HAP-1 (cell line): ENCODE measurements around the gene TRAM2.

Source experiments
- DNase-seq, 2 experiments: peaks; one replicate each; pipeline ENCODE4 v3.0.0-alpha.2; 2016 to 2020; ENCODE audit warnings: low spot score in 2 of 2
- H3K27me3 ChIP-seq: fragments of 250-450 bp; sonication (Bioruptor Pico); 2 replicates; pipeline ENCODE4 v1.5.1; 2020; ENCODE audit warnings: low read depth, mild to moderate bottlenecking, moderate library complexity
- H3K36me3 ChIP-seq: fragments of 250-450 bp; sonication (Bioruptor Pico); replicated peaks from 2 replicates; pipeline ENCODE4 v1.5.1; 2020; ENCODE audit warnings: mild to moderate bottlenecking
- H3K4me1 ChIP-seq: fragments of 250-450 bp; sonication (Bioruptor Pico); 2 replicates; pipeline ENCODE4 v1.5.1; 2020; ENCODE audit warnings: mild to moderate bottlenecking
- H3K4me3 ChIP-seq: fragments of 250-450 bp; sonication (Bioruptor Pico); 2 replicates; pipeline ENCODE4 v1.5.1; 2020; ENCODE audit warnings: mild to moderate bottlenecking, moderate library complexity
- H3K9me3 ChIP-seq: fragments of 250-450 bp; sonication (Bioruptor Pico); 2 replicates; pipeline ENCODE4 v1.5.1; 2020; ENCODE audit warnings: mild to moderate bottlenecking, moderate library complexity
- in situ Hi-C: fragments of 300-500 bp; cut with MboI; formaldehyde crosslinking; loops from 3 replicates; pipeline ENCODE4 v1.14.3; 2020; ENCODE audit warnings: low sequenced_read_pairs, inconsistent platforms, mixed read lengths

The TRAM2 gene

DNA sequence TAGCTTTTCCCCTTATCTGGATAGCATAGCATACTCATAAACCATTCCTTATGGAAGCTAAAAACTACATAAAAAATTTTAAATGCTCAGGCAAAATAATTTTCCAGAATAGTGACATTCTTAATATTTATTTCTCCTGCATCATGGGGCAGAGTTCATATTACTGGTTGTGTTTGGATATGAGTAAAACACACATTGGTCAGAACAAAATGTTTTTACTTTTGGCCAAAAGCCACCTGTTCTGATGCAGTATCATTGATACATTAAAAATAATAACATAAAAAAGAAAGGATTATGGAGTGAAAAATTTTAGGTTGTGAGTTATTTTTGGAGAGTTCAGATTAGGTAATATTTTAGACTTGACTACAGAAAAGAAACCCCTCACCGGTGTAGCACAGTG is 33.6 kb downstream of the TRAM2 start:
- Histone ChIP-seq H3K4me3 (no peak overlapping the region), H3K36me3 (no peaks in the 10 kb centered on the region), H3K9me3 (no peaks in the 10 kb centered on the region), H3K27me3 (no peaks in the 10 kb centered on the region), H3K4me1 (no peaks in the 10 kb centered on the region)
- in situ Hi-C loops: no loop called here
- no peak for DNase-seq

DNA sequence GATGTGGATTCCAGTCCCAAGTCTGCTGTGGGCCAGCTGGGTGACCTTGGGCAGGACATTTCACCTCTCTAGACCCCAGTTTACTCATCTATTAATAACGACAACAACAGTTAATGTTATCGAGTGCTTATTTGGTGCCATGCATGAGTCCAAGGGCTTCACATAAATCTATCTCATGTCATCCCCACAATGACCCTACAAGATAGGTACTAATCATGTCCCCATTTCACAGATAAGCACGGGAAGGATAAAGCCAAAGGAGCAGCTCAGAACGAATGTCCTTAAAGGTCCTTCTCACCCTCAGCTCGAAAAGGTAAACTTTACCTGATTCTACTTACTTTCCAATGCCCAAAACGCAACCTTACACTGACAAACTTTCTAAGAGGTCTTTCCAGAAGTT is 35.7 kb downstream of the TRAM2 start:
- Histone ChIP-seq H3K36me3 (no peaks in the 10 kb centered on the region), H3K4me3 (no peak overlapping the region), H3K9me3 (no peaks in the 10 kb centered on the region), H3K4me1 (no peaks in the 10 kb centered on the region), H3K27me3 (no peaks in the 10 kb centered on the region)
- in situ Hi-C loops: no loop called here
- no peak for DNase-seq

DNA sequence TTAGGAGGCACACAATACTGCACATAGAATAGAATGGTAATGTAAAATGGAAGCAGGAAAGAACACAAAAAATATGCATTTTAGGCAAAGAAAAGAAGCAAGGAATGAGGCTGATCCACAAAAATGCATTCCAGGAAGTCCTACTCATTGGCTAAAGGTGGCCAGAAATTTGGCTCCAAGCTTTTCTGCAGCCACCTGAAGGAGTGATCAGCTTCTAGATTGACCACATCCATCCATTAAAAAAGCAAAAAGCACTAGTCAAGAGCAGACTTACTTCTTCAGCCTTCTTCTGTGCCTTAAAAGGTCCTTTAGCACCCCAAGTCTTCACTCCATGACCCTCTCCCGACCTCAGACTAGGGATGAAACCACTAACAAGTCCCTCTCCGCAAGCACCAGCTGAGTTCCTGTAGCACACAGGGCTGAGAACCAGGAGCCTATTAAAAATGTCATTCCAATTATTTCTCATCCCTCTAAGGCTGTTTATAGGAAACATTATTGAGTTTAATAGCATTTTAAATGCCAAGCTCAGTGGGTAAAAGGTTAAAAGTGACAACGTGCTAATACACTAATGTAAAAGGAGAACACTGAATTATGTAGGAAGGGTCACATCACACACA is 36.5 kb downstream of the TRAM2 start:
- in situ Hi-C loops: no loop called here
- no peaks in the 10 kb centered on the region for H3K9me3 ChIP-seq
- H3K27me3 ChIP-seq: no peaks in the 10 kb centered on the region
- H3K36me3 ChIP-seq: no peaks in the 10 kb centered on the region
- H3K4me1 ChIP-seq: no peaks in the 10 kb centered on the region
- no peak overlapping the region for H3K4me3 ChIP-seq
- DNase-seq: no peak

DNA sequence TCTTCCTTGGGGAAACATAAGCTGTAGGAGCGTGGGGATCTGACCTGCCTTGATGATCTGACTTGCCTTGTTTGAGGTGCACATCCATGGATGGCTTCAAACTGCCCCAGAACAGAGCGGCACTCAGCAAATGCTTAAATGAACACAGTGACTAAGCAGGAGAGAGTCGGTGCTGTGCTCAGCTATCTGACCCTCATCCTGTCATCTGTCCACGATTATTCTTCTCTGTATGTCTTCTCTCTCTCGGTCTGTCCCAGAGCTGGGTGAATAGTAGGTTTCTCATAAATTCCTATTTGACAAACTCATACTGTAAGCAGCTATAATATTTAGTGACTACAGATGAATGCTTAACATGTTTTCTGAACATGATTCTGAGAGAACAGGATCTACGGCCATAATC is 37.3 kb downstream of the TRAM2 start:
- no peaks in the 10 kb centered on the region for H3K36me3 ChIP-seq
- in situ Hi-C loops: no loop called here
- DNase-seq: no peak
- no peak overlapping the region for H3K4me3 ChIP-seq
- no peaks in the 10 kb centered on the region for H3K27me3 ChIP-seq
- no peaks in the 10 kb centered on the region for H3K9me3 ChIP-seq
- no peaks in the 10 kb centered on the region for H3K4me1 ChIP-seq

DNA sequence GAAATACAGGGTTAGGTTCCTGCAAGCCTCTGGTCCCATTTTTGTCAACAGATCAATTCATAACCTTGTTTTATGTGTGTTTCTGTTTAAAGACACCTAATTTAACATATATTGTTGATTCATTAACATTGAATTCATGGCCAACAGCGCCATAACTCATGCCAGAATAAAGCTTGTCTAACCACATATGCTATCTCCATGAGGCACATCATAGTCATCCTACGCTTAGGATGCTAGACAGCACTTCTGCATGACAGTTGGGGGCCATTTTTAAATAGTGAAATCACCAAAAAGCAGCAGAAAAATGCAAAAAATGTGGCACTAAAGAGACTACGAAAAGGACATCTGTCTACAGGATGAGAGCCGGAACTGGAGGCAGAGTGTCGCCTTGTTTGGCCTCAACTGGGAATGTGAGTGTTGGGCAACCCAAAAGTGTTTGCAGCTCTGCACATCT is 37.9 kb downstream of the TRAM2 start:
- in situ Hi-C loops: no loop called here
- DNase-seq: no peak
- H3K36me3 ChIP-seq: no peaks in the 10 kb centered on the region
- H3K4me1 ChIP-seq: no peaks in the 10 kb centered on the region
- no peak overlapping the region for H3K4me3 ChIP-seq
- no peaks in the 10 kb centered on the region for H3K9me3 ChIP-seq
- no peaks in the 10 kb centered on the region for H3K27me3 ChIP-seq

DNA sequence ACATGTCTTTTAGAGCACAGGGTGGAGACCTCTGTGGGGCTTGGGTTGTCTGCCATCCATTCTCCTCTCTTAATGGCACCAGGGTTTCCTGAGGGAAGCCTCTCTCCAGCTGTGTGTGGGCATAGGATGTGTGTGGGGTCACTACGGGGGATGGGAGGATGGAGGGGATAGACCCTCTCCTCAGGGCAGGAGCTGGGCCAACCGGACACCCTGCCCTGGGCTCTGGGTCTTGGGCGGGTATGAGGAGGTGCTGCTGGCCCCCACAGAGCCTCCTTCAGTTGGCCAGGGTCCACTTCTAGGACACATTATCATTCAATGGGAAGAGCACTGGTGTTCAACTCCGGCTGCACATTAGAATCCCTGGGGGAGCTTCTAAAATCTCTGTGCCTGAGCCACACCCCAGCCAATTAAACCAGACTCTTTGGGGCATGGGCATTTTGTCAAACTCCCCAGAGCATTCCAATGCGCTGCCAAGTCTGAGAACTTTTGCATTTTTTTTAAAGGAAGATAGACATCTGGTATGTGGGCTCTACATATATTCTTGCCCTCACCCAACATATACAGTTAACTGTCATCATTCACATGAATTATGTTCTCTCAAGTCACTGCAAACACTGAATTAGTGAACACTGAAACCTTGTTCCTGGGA is 38.5 kb downstream of the TRAM2 start:
- no peak for DNase-seq
- H3K27me3 ChIP-seq: no peaks in the 10 kb centered on the region
- no peaks in the 10 kb centered on the region for H3K9me3 ChIP-seq
- no peaks in the 10 kb centered on the region for H3K4me1 ChIP-seq
- in situ Hi-C loops: no loop called here
- H3K4me3 ChIP-seq: no peak overlapping the region
- H3K36me3 ChIP-seq: no peaks in the 10 kb centered on the region

DNA sequence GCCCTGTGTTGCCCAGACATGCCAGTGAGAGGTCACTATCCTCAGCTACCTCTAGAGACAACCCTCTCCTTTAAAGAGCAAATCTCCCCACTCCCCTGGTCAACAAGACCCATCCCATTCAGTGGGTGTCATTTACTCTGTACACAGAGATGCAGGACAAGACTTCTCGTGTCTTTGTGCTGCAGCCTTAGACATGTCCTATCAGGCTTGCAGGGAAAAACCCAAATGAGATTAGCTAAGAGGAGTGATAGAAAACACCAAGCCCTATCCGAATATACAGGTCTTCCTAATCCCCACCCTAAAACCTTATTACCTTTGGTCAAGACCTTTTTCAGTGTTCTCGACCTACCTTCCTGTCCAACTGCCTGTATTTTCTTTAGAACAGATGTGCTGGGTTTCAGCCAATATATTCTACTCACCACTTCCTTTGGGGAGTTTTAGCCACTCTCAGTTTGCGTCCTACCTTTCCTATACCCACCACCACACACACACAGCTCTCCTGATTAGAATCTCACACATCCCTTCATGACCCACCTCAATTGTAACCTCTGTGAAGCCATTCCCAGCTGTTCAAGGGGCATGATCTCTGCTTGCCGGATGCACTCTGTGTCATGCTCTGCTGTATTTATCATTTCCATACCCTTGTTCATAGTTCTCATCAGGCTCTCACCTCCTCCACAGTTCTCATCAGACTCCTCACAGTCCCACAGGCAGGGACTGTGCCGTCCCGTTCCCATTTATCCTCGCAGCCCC is 39.7 kb downstream of the TRAM2 start:
- no peaks in the 10 kb centered on the region for H3K9me3 ChIP-seq
- H3K27me3 ChIP-seq: no peaks in the 10 kb centered on the region
- H3K4me1 ChIP-seq: no peaks in the 10 kb centered on the region
- no peak overlapping the region for H3K4me3 ChIP-seq
- DNase-seq: no peak
- in situ Hi-C loops: no loop called here
- H3K36me3 ChIP-seq: no peaks in the 10 kb centered on the region

DNA sequence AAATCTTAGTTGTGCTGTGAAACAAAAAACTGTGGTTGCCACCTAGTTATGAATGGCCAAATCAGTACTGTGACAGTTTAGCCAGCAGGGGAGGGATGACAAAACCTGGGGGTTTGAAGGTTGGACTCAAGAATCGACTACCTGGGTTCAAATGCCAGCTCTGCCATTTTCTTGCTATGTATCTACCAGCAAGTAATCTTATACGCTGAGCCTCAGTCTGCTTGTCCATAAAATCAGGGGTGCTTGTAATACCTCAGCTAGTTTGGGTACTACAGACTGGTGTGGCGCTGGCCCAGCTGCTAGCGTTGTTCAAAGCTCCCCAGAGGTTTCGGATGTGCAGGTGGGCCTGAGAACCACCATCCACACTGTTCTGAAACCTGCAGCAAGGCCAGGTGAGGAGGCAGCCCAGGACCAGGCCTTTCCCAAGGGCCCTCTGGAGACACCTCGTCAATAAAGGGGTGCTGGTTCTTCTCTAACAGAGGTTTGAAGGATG is 40.4 kb downstream of the TRAM2 start:
- Histone ChIP-seq H3K9me3 (no peaks in the 10 kb centered on the region), H3K4me1 (no peaks in the 10 kb centered on the region), H3K36me3 (no peaks in the 10 kb centered on the region), H3K4me3 (no peak overlapping the region), H3K27me3 (no peaks in the 10 kb centered on the region)
- in situ Hi-C loops: no loop called here
- DNase-seq: no peak

DNA sequence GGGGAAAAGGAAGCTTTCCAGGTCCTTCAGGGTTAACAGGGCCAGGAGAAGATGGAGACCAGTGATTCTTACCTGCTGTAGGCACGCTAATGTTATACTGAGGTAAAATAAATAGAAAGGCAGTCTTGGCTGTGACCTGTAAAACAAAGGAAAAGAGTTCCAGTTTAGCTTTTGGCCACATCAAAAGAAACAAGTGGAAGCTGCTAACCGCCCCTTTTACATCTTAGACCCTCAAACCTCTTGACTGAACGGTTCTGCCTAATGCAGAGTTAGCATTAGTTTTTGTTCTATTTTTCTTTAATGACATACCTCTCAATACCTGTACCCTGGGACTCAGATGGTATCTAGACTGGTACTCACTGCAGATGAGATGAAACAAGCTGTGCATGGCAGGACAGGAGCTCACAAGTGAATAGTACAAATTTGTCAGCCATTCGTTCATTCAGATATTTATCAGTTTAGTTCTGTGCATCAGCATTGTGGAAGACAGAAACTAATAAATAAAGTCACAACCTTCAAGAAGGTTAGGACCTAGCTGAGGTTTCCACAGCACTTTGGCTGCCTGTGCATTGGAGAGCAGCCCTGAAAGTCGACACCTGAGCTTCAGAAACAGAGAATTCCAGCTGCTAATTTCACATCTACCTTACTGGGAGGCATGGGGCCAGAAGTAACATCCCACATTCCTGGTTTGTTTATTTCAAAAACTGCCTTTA is 41.0 kb downstream of the TRAM2 start:
- Histone ChIP-seq H3K4me3 (no peak overlapping the region), H3K27me3 (no peaks in the 10 kb centered on the region), H3K36me3 (no peaks in the 10 kb centered on the region), H3K4me1 (no peaks in the 10 kb centered on the region), H3K9me3 (no peaks in the 10 kb centered on the region)
- in situ Hi-C loops: no loop called here
- no peak for DNase-seq

DNA sequence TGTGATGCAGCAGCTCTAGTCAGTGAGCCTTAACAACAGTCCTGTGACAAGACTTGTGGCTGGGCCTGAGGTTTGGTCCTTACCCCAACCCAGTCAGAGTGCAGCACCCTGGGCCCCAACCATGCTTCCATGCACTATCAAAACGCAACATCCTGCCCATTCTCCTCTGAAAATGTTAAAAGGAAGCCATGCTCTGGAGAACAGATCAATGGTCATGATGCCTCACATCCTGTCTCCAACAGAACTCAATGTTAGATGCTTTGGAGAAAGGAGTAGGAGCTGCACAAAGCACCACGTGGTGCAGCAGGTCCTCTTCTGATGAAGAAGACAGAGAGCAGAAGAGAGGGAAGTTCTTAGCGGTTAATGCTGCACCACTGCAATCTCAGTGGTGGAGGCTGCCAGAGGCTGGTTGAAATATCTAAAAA is 41.9 kb downstream of the TRAM2 start:
- Histone ChIP-seq H3K36me3 (no peaks in the 10 kb centered on the region), H3K27me3 (no peaks in the 10 kb centered on the region), H3K4me3 (no peak overlapping the region), H3K9me3 (no peaks in the 10 kb centered on the region), H3K4me1 (no peaks in the 10 kb centered on the region)
- DNase-seq: no peak
- in situ Hi-C loops: no loop called here

DNA sequence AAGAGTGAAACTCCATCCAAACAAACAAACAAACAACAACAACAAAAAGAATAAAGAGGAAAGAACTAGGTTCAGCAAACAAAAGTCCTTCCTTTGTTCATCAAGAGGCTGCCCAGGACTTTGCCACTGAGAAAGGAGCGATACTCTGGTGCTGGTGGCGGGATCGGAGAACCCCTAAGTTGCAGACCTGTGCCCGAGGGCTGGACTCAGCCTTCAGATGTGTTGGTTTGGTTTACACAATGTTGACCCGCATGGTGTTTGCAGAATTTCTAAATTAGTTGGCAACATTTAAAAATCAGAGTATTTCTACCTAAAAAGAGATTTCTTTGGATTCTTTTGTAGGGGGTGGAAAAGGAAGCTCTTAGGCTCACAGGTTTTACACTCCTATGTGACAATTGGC is 42.5 kb downstream of the TRAM2 start:
- Histone ChIP-seq H3K4me3 (no peak overlapping the region), H3K4me1 (no peaks in the 10 kb centered on the region), H3K27me3 (no peaks in the 10 kb centered on the region), H3K9me3 (no peaks in the 10 kb centered on the region), H3K36me3 (no peaks in the 10 kb centered on the region)
- no peak for DNase-seq
- in situ Hi-C loops: no loop called here

DNA sequence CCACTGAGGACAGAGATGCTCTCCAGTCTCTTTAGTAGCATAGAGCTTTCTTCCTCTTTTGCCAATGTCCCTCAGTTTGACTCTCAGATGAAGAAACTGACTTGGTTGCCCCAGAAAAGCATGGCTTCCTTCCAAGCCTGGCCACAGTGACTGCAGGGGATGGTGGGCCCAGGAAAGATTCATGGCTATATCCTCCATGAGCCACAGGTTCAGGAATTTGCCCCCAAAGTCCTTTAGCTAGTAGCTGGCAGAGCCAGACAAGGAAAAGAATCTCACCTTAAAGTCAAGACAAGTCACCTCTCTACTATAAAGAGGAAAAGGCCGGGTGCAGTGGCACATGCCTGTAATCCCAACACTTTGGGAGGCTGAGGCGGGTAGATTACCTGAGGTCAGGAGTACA is 43.4 kb downstream of the TRAM2 start:
- no peaks in the 10 kb centered on the region for H3K4me1 ChIP-seq
- in situ Hi-C loops: no loop called here
- DNase-seq: no peak
- H3K36me3 ChIP-seq: no peaks in the 10 kb centered on the region
- no peak overlapping the region for H3K4me3 ChIP-seq
- no peaks in the 10 kb centered on the region for H3K9me3 ChIP-seq
- H3K27me3 ChIP-seq: no peaks in the 10 kb centered on the region

DNA sequence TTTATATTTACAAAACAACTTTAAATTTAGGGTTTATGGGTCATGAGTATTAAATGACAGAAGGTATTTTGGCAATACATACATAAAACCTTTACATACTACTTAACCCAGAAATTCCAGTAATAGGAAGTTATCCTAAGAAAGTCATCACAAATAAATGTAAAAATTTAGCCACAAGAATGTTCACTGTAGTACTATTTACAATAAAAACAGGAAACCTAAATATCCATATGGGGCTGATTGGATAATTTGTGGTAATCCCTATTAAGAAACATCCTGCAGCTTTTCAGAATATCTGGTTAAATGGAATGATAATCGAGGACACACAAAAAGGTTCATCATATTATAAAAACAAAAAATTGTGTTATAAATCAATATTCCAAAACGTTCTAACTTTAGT is 44.4 kb downstream of the TRAM2 start:
- in situ Hi-C loops: no loop called here
- no peak overlapping the region for H3K4me3 ChIP-seq
- H3K9me3 ChIP-seq: no peaks in the 10 kb centered on the region
- DNase-seq: no peak
- H3K36me3 ChIP-seq: no peaks in the 10 kb centered on the region
- no peaks in the 10 kb centered on the region for H3K4me1 ChIP-seq
- no peaks in the 10 kb centered on the region for H3K27me3 ChIP-seq

DNA sequence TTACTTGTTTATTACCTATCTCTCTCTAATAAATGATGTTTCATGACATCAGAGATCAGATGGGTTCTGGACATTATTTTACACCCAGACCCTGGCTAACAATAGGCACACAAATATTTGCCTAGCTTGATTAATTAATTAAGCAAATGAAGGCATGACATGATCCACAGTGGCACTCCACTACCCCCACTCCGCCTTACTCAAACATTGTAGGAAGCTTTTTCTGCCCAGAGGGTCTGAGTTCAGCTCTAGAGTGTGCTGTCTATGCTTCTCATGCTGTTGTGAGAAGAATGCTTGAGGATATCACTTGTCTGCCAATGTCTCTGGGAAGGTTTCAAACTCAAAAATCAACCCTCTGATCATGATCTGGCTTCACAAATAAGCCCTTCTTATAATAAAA is 45.0 kb downstream of the TRAM2 start:
- no peaks in the 10 kb centered on the region for H3K9me3 ChIP-seq
- no peaks in the 10 kb centered on the region for H3K36me3 ChIP-seq
- no peaks in the 10 kb centered on the region for H3K4me1 ChIP-seq
- H3K27me3 ChIP-seq: no peaks in the 10 kb centered on the region
- in situ Hi-C loops: no loop called here
- DNase-seq: no peak
- no peak overlapping the region for H3K4me3 ChIP-seq
